Smooth muscle cell (in vitro differentiated cells): ENCODE results near the gene SHISAL1. TPM values are rescaled to one million over a fixed set of nuclear protein-coding genes. Genes with fewer than 3 reads are reported as not detected.

Experiments used
- DNase-seq: peaks from one replicate; lab custom pipeline; 2025; ENCODE audit not compliant: unreplicated experiment; lab: John Stamatoyannopoulos, UW
- H2AFZ ChIP-seq: fragments of 200-600 bp; sonication (generic); 2 replicates; pipeline ENCODE4 v1.6.0; 2016; ENCODE audit warnings: antibody characterized with exemption, low read depth, mild to moderate bottlenecking
- H3F3A ChIP-seq: fragments of 200-600 bp; sonication (generic); 2 replicates; pipeline ENCODE4 v1.6.0; 2017; ENCODE audit warnings: antibody characterized with exemption, low read depth
- H3K27ac ChIP-seq: fragments of 200-600 bp; sonication (generic); 2 replicates; pipeline ENCODE4 v1.5.1; 2016; ENCODE audit warnings: low read depth, mild to moderate bottlenecking
- H3K27me3 ChIP-seq: fragments of 200-600 bp; sonication (generic); 2 replicates; pipeline ENCODE4 v1.6.1; 2016; ENCODE audit warnings: low read depth, mild to moderate bottlenecking
- H3K36me3 ChIP-seq: fragments of 200-600 bp; sonication (generic); 2 replicates; pipeline ENCODE4 v1.5.1; 2016; ENCODE audit warnings: low read depth
- H3K4me1 ChIP-seq: fragments of 200-600 bp; sonication (generic); 2 replicates; pipeline ENCODE4 v1.5.1; 2016; ENCODE audit warnings: low read depth
- H3K4me2 ChIP-seq: fragments of 200-600 bp; sonication (generic); 2 replicates; pipeline ENCODE4 v1.6.0; 2016; ENCODE audit warnings: mild to moderate bottlenecking
- H3K4me3 ChIP-seq: fragments of 200-600 bp; sonication (generic); 2 replicates; pipeline ENCODE4 v1.5.1; 2016; ENCODE audit warnings: mild to moderate bottlenecking
- H3K79me2 ChIP-seq: fragments of 200-600 bp; sonication (generic); 2 replicates; pipeline ENCODE4 v1.6.0; 2016; ENCODE audit warnings: low read depth, mild to moderate bottlenecking
- H3K9ac ChIP-seq: fragments of 200-600 bp; sonication (generic); 2 replicates; pipeline ENCODE4 v1.6.0; 2016; ENCODE audit warnings: low read depth
- H3K9me3 ChIP-seq: fragments of 200-600 bp; sonication (generic); replicated peaks from 2 replicates; pipeline ENCODE4 v1.5.1; 2016; ENCODE audit warnings: low read depth
- H4K20me1 ChIP-seq: fragments of 200-600 bp; sonication (generic); 2 replicates; pipeline ENCODE4 v1.6.0; 2016; ENCODE audit warnings: low read depth
- WGBS: methylation state at CpG from one replicate; pipeline ENCODE4 v1.1.7; 2016; ENCODE audit warnings: low lambda C conversion rate; 5-methylcytosine and 5-hydroxymethylcytosine counted together
- polyA plus RNA-seq: library from polyadenylated mRNA; unstranded; fragments of >200 nt; fragmentation: Nextera tagmentation; extraction: Ambion mirVana; gene quantifications from 2 replicates; pipeline ENCODE4 v1.2.1, GENCODE V29; 2016
- total RNA-seq: library from RNA; depleted of rRNA; stranded (reverse); fragments of >200 nt; gene quantifications from 2 replicates; pipeline ENCODE4 v1.2.3, GENCODE V29; 2014
- TF ChIP-seq, protein P1 (sequence below): fragments of 200-600 bp; sonication (generic); IDR thresholded peaks from 2 replicates; pipeline ENCODE4 v1.5.1; 2017; ENCODE audit warnings: borderline replicate concordance, mild to moderate bottlenecking, antibody characterized with exemption; ENCODE audit not compliant: insufficient read depth, poor library complexity, severe bottlenecking

SHISAL1 gene
- total and polyA plus RNA-seq, 2 experiments from 2014 or later: 0.78 to 1.9 TPM

DNA sequence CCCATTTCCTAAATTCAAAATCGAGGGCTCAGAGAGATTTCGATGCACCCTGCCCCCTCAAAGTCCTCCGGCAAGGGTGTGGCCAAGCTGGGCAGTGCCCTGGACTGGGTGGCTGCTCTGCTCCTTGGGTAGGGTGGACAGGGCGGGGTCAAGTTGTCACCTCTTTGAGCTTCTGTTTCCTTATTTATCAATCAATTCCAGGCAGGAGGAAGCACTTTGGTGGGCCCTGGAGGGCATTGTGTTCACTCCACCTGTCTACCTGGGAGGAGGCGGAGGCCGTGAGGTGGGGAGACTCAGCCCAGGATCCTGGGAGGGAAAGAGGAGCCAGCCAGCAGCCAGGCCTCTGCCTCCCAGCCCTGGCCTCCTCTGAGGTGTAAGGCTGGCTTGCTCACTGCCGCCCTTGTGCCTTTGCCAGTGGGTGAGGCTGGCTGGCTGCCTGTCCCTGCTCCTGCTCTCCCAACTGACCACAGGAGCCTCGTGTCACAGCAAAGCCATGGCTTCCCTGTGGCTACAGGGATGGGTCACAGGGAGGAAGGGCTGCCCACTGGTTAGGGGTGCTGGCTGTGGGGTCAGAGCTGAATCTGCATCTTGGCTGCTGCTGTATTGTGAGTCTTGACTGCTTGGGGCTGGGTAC is 25.5 kb upstream of the SHISAL1 start:
- TF ChIP-seq, protein P1, sequence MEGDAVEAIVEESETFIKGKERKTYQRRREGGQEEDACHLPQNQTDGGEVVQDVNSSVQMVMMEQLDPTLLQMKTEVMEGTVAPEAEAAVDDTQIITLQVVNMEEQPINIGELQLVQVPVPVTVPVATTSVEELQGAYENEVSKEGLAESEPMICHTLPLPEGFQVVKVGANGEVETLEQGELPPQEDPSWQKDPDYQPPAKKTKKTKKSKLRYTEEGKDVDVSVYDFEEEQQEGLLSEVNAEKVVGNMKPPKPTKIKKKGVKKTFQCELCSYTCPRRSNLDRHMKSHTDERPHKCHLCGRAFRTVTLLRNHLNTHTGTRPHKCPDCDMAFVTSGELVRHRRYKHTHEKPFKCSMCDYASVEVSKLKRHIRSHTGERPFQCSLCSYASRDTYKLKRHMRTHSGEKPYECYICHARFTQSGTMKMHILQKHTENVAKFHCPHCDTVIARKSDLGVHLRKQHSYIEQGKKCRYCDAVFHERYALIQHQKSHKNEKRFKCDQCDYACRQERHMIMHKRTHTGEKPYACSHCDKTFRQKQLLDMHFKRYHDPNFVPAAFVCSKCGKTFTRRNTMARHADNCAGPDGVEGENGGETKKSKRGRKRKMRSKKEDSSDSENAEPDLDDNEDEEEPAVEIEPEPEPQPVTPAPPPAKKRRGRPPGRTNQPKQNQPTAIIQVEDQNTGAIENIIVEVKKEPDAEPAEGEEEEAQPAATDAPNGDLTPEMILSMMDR: no peak
- Histone ChIP-seq H3F3A (no peaks in the 10 kb centered on the region), H3K9ac (no peak overlapping the region), H3K27ac (no peak overlapping the region), H3K9me3 (no peaks in the 10 kb centered on the region), H2AFZ (no peak overlapping the region), H4K20me1 (no peaks in the 10 kb centered on the region), H3K4me2 (no peak overlapping the region), H3K4me1 (peaks cover 14% of the 10 kb centered on the region), H3K36me3 (no peaks in the 10 kb centered on the region), H3K79me2 (no peaks in the 10 kb centered on the region), H3K4me3 (no peak overlapping the region), H3K27me3 (peaks cover 5% of the 10 kb centered on the region)
- WGBS: 66% methylated on average over 8 of the region's 8 CpGs
- no peak for DNase-seq

DNA sequence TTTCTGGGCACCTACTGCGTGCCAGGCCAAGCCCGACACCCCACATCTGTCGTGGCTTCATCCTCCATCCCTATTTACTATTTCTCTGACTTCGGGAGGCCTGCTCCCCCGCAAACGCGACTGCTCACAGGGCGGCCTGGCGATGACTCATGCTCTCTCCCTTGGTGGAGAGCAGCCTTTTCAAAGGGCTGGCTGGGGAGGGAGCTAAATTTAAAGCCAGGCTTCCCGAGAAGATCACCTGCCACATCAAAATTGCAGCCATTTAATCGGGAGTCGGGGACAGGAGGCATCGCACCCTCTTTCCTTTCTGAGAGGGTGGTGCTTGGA is 24.9 kb upstream of the SHISAL1 start:
- H2AFZ ChIP-seq: no peak overlapping the region
- peaks cover 11% of the 10 kb centered on the region for H3K27me3 ChIP-seq
- H3F3A ChIP-seq: no peaks in the 10 kb centered on the region
- no peaks in the 10 kb centered on the region for H3K36me3 ChIP-seq
- peaks cover 14% of the 10 kb centered on the region for H3K4me1 ChIP-seq
- 8% methylated on average over 13 of the region's 13 CpGs for WGBS
- H3K4me2 ChIP-seq: no peak overlapping the region
- DNase-seq: peak; percentile 23
- TF ChIP-seq, protein P1: no peak
- no peaks in the 10 kb centered on the region for H4K20me1 ChIP-seq
- H3K79me2 ChIP-seq: no peaks in the 10 kb centered on the region
- H3K9ac ChIP-seq: no peak overlapping the region
- H3K9me3 ChIP-seq: no peaks in the 10 kb centered on the region
- H3K4me3 ChIP-seq: no peak overlapping the region
- H3K27ac ChIP-seq: no peak overlapping the region

DNA sequence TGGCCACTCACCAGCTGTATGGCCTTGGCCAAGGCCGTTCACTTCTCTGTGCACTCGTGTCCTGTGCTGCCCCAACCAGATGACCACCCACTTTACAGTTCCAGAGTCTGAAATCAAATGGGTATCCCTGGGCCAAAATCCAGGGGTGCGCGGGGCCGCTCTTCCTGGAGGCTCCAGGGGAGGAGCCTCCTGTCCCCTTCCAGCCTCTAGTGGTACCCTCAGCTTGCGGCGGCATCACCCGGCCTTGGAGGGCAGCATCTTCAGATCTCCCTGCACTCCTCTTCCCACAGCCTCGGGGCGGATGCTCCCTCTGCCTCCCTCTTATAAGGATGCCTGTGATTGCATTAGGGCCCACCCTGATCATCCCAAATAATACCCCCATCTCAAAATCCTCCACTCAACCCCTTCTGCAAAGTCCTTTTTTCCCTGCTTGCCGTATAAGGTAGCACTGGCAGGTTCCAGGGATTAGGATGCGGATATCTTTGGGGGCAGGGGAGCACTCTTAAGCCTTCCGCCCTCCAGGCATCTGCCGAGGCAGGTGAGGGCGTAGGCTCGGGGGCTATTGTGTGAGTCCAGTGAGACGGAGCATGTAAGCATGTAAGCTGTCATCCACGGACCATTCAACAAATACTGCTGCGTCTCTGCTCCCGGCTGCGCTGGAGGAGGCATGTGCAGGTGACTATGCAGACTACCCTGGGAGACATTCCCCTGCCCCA is 24.4 kb upstream of the SHISAL1 start:
- no peaks in the 10 kb centered on the region for H3K9me3 ChIP-seq
- H3K4me1 ChIP-seq: peaks cover 15% of the 10 kb centered on the region
- H4K20me1 ChIP-seq: no peaks in the 10 kb centered on the region
- DNase-seq: no peak
- 73% methylated on average over 21 of the region's 21 CpGs for WGBS
- H3F3A ChIP-seq: no peaks in the 10 kb centered on the region
- TF ChIP-seq, protein P1: no peak
- no peak overlapping the region for H3K27ac ChIP-seq
- H3K4me2 ChIP-seq: no peak overlapping the region
- H3K4me3 ChIP-seq: no peak overlapping the region
- H2AFZ ChIP-seq: no peak overlapping the region
- H3K9ac ChIP-seq: no peak overlapping the region
- no peaks in the 10 kb centered on the region for H3K79me2 ChIP-seq
- no peaks in the 10 kb centered on the region for H3K36me3 ChIP-seq
- peaks cover 17% of the 10 kb centered on the region for H3K27me3 ChIP-seq
